OCI-M2 (cell line): Measurements from ENCODE around the gene RABL2A.
"Not testable (repeated sequence)": the region's sequence is repeated elsewhere in the genome, so short reads cannot be mapped to it uniquely, and the experiment has no call there.

Experiments
- DNase-seq: peaks from one replicate; lab custom pipeline; 2025; ENCODE audit not compliant: unreplicated experiment; lab: John Stamatoyannopoulos, UW

RABL2A gene

GRCh38 chr2:113677330-113677729 is 50.3 kb downstream of the RABL2A start:
- no peak for DNase-seq

- no peak for DNase-seq
These were observed 52.4 kb downstream of the RABL2A start for GRCh38 chr2:113679457-113679856.

GRCh38 chr2:113685471-113685870 is 58.4 kb downstream of the RABL2A start:
- DNase-seq = no peak

DNA sequence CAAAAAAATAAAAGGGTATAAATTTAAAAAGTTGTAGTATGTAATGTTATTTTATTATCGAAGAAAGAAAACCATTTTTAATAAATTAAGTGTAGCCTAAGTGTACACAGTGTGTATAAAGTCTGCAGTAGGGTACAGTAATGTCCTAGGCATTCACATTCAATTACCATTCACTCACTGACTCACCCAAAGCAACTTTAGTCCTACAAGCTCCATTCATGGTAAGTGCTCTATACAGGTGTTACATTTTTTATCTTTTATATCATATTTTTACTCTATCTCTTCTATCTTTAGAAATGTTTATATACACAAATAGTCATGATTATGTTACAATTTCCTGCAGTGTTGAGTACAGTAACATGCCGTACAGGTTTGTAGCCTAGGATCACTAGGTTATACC is 59.5 kb downstream of the RABL2A start:
- no peak for DNase-seq

- DNase-seq = not testable (repeated sequence)
These were observed 63.8 kb downstream of the RABL2A start for GRCh38 chr2:113690871-113691270.
